Measurements from ENCODE around the gene FBXO28. TPM values are rescaled to one million over a fixed set of nuclear protein-coding genes. Genes with fewer than 3 reads are reported as not detected.

FBXO28 gene
- total and polyA plus RNA-seq, 8 donors: 4.6 to 44.2 (median 9.6) TPM

DNA sequence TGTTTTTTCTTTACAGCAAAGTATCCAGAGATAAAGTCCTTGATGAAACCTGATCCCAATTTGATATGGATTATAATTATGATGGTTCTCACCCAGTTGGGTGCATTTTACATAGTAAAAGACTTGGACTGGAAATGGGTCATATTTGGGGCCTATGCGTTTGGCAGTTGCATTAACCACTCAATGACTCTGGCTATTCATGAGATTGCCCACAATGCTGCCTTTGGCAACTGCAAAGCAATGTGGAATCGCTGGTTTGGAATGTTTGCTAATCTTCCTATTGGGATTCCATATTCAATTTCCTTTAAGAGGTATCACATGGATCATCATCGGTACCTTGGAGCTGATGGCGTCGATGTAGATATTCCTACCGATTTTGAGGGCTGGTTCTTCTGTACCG is 75.7 kb downstream of the FBXO28 start:
- WGBS, 5 donors: 92 to 98% (median 95%) methylated on average over 7 of the region's 7 CpGs
- Histone ChIP-seq H3K9me3 (no peaks in the 10 kb centered on the region), H3K27me3 (no peaks in the 10 kb centered on the region), H3K4me1 (peaks cover 18 to 45% (median 24%) of the 10 kb centered on the region in 4 donors), H3K36me3 (peaks cover 12 to 51% (median 46%) of the 10 kb centered on the region in 4 donors), H3K4me3 (no peak overlapping the region), H3K27ac (no peak overlapping the region)
- TF ChIP-seq CTCF (IDR thresholded peaks at IDR 0.05): no peak
- TF ChIP-seq POLR2AphosphoS5 (IDR thresholded peaks at IDR 0.05): no peak
- no peak for TF ChIP-seq POLR2A (IDR thresholded peaks at IDR 0.05)
- intact Hi-C loops (cut with DNase I; ENCODE audit: low total_unique reads): no loop called here
- no peak for DNase-seq

GRCh38 chr1:224192082-224192788 is 78.3 kb downstream of the FBXO28 start:
- H3K9me3 ChIP-seq: no peaks in the 10 kb centered on the region
- no peak for DNase-seq
- intact Hi-C loops (cut with DNase I; ENCODE audit: low total_unique reads): no loop called here
- 65 to 71% (median 71%) methylated on average over 5 of the region's 5 CpGs for whole genome bisulfite sequencing, 5 donors
- H3K36me3 ChIP-seq: peaks cover 12 to 52% (median 51%) of the 10 kb centered on the region in 4 donors
- no peaks in the 10 kb centered on the region for H3K27me3 ChIP-seq
- H3K4me3 ChIP-seq: no peak overlapping the region
- no peak overlapping the region for H3K27ac ChIP-seq
- TF ChIP-seq POLR2AphosphoS5 (IDR thresholded peaks at IDR 0.05) (no peak), CTCF (IDR thresholded peaks at IDR 0.05) (no peak), POLR2A (IDR thresholded peaks at IDR 0.05) (no peak), EP300 (IDR thresholded peaks at IDR 0.05) (no peak)
- peaks cover 0 to 37% (median 16%) of the 10 kb centered on the region in 4 donors for H3K4me1 ChIP-seq

DNA sequence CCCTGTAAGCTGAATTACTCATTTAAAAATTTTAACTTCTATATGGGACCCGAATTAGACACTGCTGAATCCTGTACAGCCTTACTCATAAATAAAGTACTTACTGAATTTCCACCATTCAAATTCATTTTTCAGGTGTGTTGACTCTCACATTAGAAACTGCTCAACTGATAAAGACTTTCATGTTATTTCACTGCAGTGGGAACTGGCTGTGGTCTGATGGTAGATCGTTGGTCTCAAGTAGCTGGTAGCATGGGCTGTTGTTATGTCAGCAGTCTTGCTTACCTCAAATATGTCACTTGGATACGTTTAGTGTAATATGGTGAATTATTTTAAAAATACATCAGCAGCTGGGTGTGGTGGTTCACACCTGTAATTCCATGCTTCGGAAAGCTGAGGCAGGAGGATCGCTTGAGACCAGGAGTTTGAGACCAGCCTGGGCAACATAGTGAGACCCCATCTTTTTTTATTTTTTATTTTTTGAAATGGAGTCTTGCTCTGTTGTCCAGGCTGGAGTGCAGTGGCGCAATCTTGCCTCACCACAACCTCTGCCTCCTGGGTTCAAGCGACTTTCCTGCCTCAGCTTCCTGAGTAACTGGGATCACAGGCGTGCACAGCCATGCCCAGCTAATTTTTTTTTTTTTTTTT is 79.5 kb downstream of the FBXO28 start:
- no peak overlapping the region for H3K4me3 ChIP-seq
- H3K36me3 ChIP-seq: peaks cover 12 to 52% (median 51%) of the 10 kb centered on the region in 4 donors
- peaks cover 0 to 33% (median 18%) of the 10 kb centered on the region in 4 donors for H3K4me1 ChIP-seq
- no peaks in the 10 kb centered on the region for H3K9me3 ChIP-seq
- no peak for TF ChIP-seq EP300 (IDR thresholded peaks at IDR 0.05)
- TF ChIP-seq CTCF (IDR thresholded peaks at IDR 0.05): no peak
- TF ChIP-seq POLR2A (IDR thresholded peaks at IDR 0.05): no peak
- TF ChIP-seq POLR2AphosphoS5 (IDR thresholded peaks at IDR 0.05): no peak
- H3K27ac ChIP-seq: no peak overlapping the region
- no peaks in the 10 kb centered on the region for H3K27me3 ChIP-seq
- intact Hi-C loops (cut with DNase I; ENCODE audit: low total_unique reads): no loop called here
- no peak for DNase-seq
- WGBS, 5 donors: 89 to 94% (median 94%) methylated on average over 8 of the region's 8 CpGs

GRCh38 chr1:224196813-224197600 is 83.1 kb downstream of the FBXO28 start:
- no peaks in the 10 kb centered on the region for H3K9me3 ChIP-seq
- H3K36me3 ChIP-seq: peaks cover 8 to 33% (median 25%) of the 10 kb centered on the region in 4 donors
- DNase-seq: no peak

More at GRCh38 chr1:224196813-224197600, 83.1 kb downstream of the FBXO28 start:
- no peak for TF ChIP-seq EP300 (IDR thresholded peaks at IDR 0.05)
- no peak for TF ChIP-seq CTCF (IDR thresholded peaks at IDR 0.05)
- no peak for TF ChIP-seq POLR2AphosphoS5 (IDR thresholded peaks at IDR 0.05)
- TF ChIP-seq POLR2A (IDR thresholded peaks at IDR 0.05): no peak
- WGBS, 5 donors: 27 to 56% (median 30%) methylated on average over 5 of the region's 5 CpGs
- intact Hi-C loops (cut with DNase I; ENCODE audit: low total_unique reads): no loop called here
- Histone ChIP-seq H3K27ac (peak overlapping the region in 1 of 5 donors; percentile 45), H3K4me1 (peaks cover 0 to 25% (median 15%) of the 10 kb centered on the region in 4 donors), H3K4me3 (no peak overlapping the region), H3K27me3 (no peaks in the 10 kb centered on the region)

Data from stomach (tissue), 9 donors.